GM18505 (cell line): Measurements from ENCODE around the gene NUMA1.

Source experiments
- ATAC-seq: cut with Tn5 transposase; IDR thresholded peaks from one replicate; pipeline ENCODE4 v1.9.1; 2021; ENCODE audit not compliant: unreplicated experiment
- POLR2A ChIP-seq: IDR thresholded peaks from 4 replicates; pipeline ENCODE4 v1.6.1; 2011; ENCODE audit warnings: borderline replicate concordance; ENCODE audit not compliant: insufficient read depth, insufficient read length; ENCODE audit errors: extremely low read depth

The NUMA1 gene

GRCh38 chr11:71979094-71979493 lies 101.2 kb downstream of the NUMA1 start:
- TF ChIP-seq POLR2A: no peak
- no peak for ATAC-seq

GRCh38 chr11:71977743-71978418 lies 102.5 kb downstream of the NUMA1 start:
- ATAC-seq: peak; percentile 64
- TF ChIP-seq POLR2A: no peak

- no peak for TF ChIP-seq POLR2A
- no peak for ATAC-seq
These were observed 103.3 kb downstream of the NUMA1 start for GRCh38 chr11:71977090-71977489.

- ATAC-seq: no peak
- no peak for TF ChIP-seq POLR2A
These were observed 103.8 kb downstream of the NUMA1 start for GRCh38 chr11:71976551-71976950.

- no peak for ATAC-seq
- TF ChIP-seq POLR2A: no peak
These were observed 108.7 kb downstream of the NUMA1 start for GRCh38 chr11:71971680-71972079.

GRCh38 chr11:71964641-71965040 lies 115.7 kb downstream of the NUMA1 start:
- ATAC-seq: no peak
- TF ChIP-seq POLR2A: no peak

GRCh38 chr11:71963468-71963867 lies 116.9 kb downstream of the NUMA1 start:
- TF ChIP-seq POLR2A: no peak
- ATAC-seq: no peak

GRCh38 chr11:71962428-71963038 lies 117.8 kb downstream of the NUMA1 start:
- no peak for ATAC-seq
- no peak for TF ChIP-seq POLR2A

GRCh38 chr11:71955898-71956456 lies 124.4 kb downstream of the NUMA1 start:
- no peak for TF ChIP-seq POLR2A
- ATAC-seq: no peak
